H9 (cell line): ENCODE data around the gene KBTBD13. TPM values are rescaled to one million over a fixed set of nuclear protein-coding genes. Genes with fewer than 3 reads are reported as not detected.

Experiments
- DNase-seq: peaks from one replicate; pipeline ENCODE4 v3.0.0-alpha.2; 2017
- H2AFZ ChIP-seq: one replicate; pipeline ENCODE4 v1.6.1; 2013; ENCODE audit warnings: mild to moderate bottlenecking, low read length, control low read depth, moderate library complexity
- H2AK5ac ChIP-seq: 2 replicates; pipeline ENCODE4 v1.6.1; 2013; ENCODE audit warnings: low read length, control low read depth, mixed read lengths; ENCODE audit not compliant: insufficient read length
- H2BK120ac ChIP-seq: one replicate; pipeline ENCODE4 v1.6.1; 2013; ENCODE audit warnings: low read depth, mild to moderate bottlenecking, low read length, control low read depth, inconsistent platforms; ENCODE audit not compliant: poor library complexity, severe bottlenecking
- H2BK12ac ChIP-seq: 2 replicates; pipeline ENCODE4 v1.6.1; 2013; ENCODE audit warnings: low read length, control low read depth, mixed read lengths, low read depth; ENCODE audit not compliant: insufficient read length
- H2BK15ac ChIP-seq: 2 replicates; pipeline ENCODE4 v1.6.1; 2013; ENCODE audit warnings: low read depth, low read length, control low read depth
- H2BK20ac ChIP-seq: one replicate; pipeline ENCODE4 v1.6.1; 2013; ENCODE audit warnings: low read depth, mild to moderate bottlenecking, low read length, control low read depth, inconsistent platforms; ENCODE audit not compliant: poor library complexity, severe bottlenecking
- H2BK5ac ChIP-seq: 2 replicates; pipeline ENCODE4 v1.6.1; 2013; ENCODE audit warnings: low read length, control low read depth, mixed read lengths; ENCODE audit not compliant: insufficient read length
- H3K14ac ChIP-seq: 2 replicates; pipeline ENCODE4 v1.6.1; 2013; ENCODE audit warnings: low read length, control low read depth; ENCODE audit not compliant: insufficient read depth
- H3K18ac ChIP-seq: 2 replicates; pipeline ENCODE4 v1.6.1; 2013; ENCODE audit warnings: low read depth, mild to moderate bottlenecking, mixed read lengths, low read length, control low read depth; ENCODE audit not compliant: insufficient read length
- H3K23ac ChIP-seq: 2 replicates; pipeline ENCODE4 v1.6.1; 2013; ENCODE audit warnings: low read length, control low read depth, mixed read lengths, low read depth; ENCODE audit not compliant: insufficient read length
- H3K23me2 ChIP-seq: 2 replicates; pipeline ENCODE4 v1.6.1; 2013; ENCODE audit warnings: low read depth, mild to moderate bottlenecking, mixed read lengths, low read length, control low read depth; ENCODE audit not compliant: insufficient read length, poor library complexity, severe bottlenecking
- H3K27ac ChIP-seq: 2 replicates; pipeline ENCODE4 v1.5.1; 2013; ENCODE audit warnings: low read length, control low read depth, mixed read lengths, low read depth; ENCODE audit not compliant: insufficient read length
- H3K27me3 ChIP-seq: 2 replicates; pipeline ENCODE4 v1.6.1; 2013; ENCODE audit warnings: low read length, control low read depth, inconsistent platforms; ENCODE audit not compliant: insufficient read depth
- H3K4ac ChIP-seq: 2 replicates; pipeline ENCODE4 v1.6.1; 2013; ENCODE audit warnings: low read depth, mild to moderate bottlenecking, control low read depth, inconsistent platforms, low read length, moderate library complexity
- H3K4me1 ChIP-seq: 2 replicates; pipeline ENCODE4 v1.6.1; 2013; ENCODE audit warnings: low read length, control low read depth, inconsistent platforms; ENCODE audit not compliant: insufficient read depth
- H3K4me2 ChIP-seq: 2 replicates; pipeline ENCODE4 v1.6.1; 2013; ENCODE audit warnings: low read length, control low read depth, mixed read lengths; ENCODE audit not compliant: insufficient read length, insufficient read depth
- H3K56ac ChIP-seq: 2 replicates; pipeline ENCODE4 v1.6.1; 2013; ENCODE audit warnings: low read depth, mild to moderate bottlenecking, mixed read lengths, low read length, control low read depth; ENCODE audit not compliant: insufficient read length
- H3K79me1 ChIP-seq: 2 replicates; pipeline ENCODE4 v1.6.1; 2013; ENCODE audit warnings: low read depth, mild to moderate bottlenecking, moderate library complexity, low read length, control low read depth, inconsistent platforms; ENCODE audit not compliant: insufficient read depth, poor library complexity, severe bottlenecking
- H3K79me2 ChIP-seq: 2 replicates; pipeline ENCODE4 v1.6.1; 2013; ENCODE audit warnings: low read length, control low read depth, inconsistent platforms; ENCODE audit not compliant: insufficient read depth
- H3K9ac ChIP-seq: 2 replicates; pipeline ENCODE4 v1.6.1; 2013; ENCODE audit warnings: low read length, control low read depth, mixed read lengths; ENCODE audit not compliant: insufficient read length; ENCODE audit errors: extremely low read depth
- H3K9me3 ChIP-seq: one replicate; pipeline ENCODE4 v1.6.1; 2013; ENCODE audit warnings: low read depth, low read length, inconsistent platforms; ENCODE audit not compliant: control insufficient read depth
- H3T11ph ChIP-seq: one replicate; pipeline ENCODE4 v1.6.1; 2013; ENCODE audit warnings: mild to moderate bottlenecking, low read length, control low read depth, inconsistent platforms
- H4K20me1 ChIP-seq: one replicate; pipeline ENCODE4 v1.6.1; 2013; ENCODE audit not compliant: control insufficient read depth, insufficient read length, insufficient read depth
- H4K5ac ChIP-seq: 2 replicates; pipeline ENCODE4 v1.6.1; 2013; ENCODE audit warnings: low read depth, mild to moderate bottlenecking, mixed read lengths, low read length, control low read depth; ENCODE audit not compliant: insufficient read length
- H4K8ac ChIP-seq: replicated peaks from 2 replicates; pipeline ENCODE4 v1.6.1; 2013; ENCODE audit warnings: low read length, control low read depth, mixed read lengths, low read depth; ENCODE audit not compliant: insufficient read length
- H4K91ac ChIP-seq: 2 replicates; pipeline ENCODE4 v1.6.1; 2013; ENCODE audit warnings: low read depth, mild to moderate bottlenecking, moderate library complexity, mixed read lengths, low read length, control low read depth; ENCODE audit not compliant: insufficient read length
- H3K27ac Mint-ChIP-seq, 3 experiments: 2 replicates in 2 of 3; 3 replicates in 1 of 3; pipeline ENCODE4 v1.8.0; 2020 to 2021; ENCODE audit warnings: mixed read lengths in 3 of 3, mild to moderate bottlenecking in 1 of 3, moderate library complexity in 1 of 3
- H3K27me3 Mint-ChIP-seq: 2 replicates; pipeline ENCODE4 v1.8.0; 2021; ENCODE audit warnings: low read depth, mild to moderate bottlenecking, moderate library complexity, mixed read lengths
- H3K36me3 Mint-ChIP-seq, 3 experiments: 2 replicates in 2 of 3; 3 replicates in 1 of 3; pipeline ENCODE4 v1.8.0; 2020 to 2021; ENCODE audit warnings: low read depth in 3 of 3, mixed read lengths in 3 of 3; ENCODE audit not compliant: insufficient read depth in 1 of 3
- H3K4me1 Mint-ChIP-seq, 2 experiments: 2 replicates each; pipeline ENCODE4 v1.8.0; 2020; ENCODE audit warnings: mixed read lengths in 2 of 2
- H3K4me3 Mint-ChIP-seq, 2 experiments: 2 replicates in 1 of 2; 3 replicates in 1 of 2; pipeline ENCODE4 v1.8.0; 2020 to 2021; ENCODE audit warnings: mild to moderate bottlenecking in 2 of 2, mixed read lengths in 2 of 2, moderate library complexity in 1 of 2
- H3K9me3 Mint-ChIP-seq, 2 experiments: 2 replicates in 1 of 2; 3 replicates in 1 of 2; pipeline ENCODE4 v1.8.0; 2020; ENCODE audit warnings: mild to moderate bottlenecking in 2 of 2, mixed read lengths in 2 of 2, moderate library complexity in 1 of 2
- WGBS: extraction: QIAGEN DNeasy Blood & Tissue Kit; methylation state at CpG from one replicate; pipeline ENCODE4 v1.1.7; 2013; ENCODE audit warnings: missing lambda C conversion rate, low lambda C conversion rate, mixed read lengths; ENCODE audit not compliant: insufficient read length; ENCODE audit errors: extremely low coverage; 5-methylcytosine and 5-hydroxymethylcytosine counted together
- total RNA-seq: library from RNA; stranded (reverse); gene quantifications from 2 replicates; pipeline ENCODE4 v1.2.1, GENCODE V29; 2021
- TF ChIP-seq, protein P1 (sequence below): fragments of 200-600 bp; sonication (generic); conservative IDR thresholded peaks from 3 replicates; pipeline ENCODE4 v1.8.0; 2021; ENCODE audit warnings: antibody characterized with exemption, mild to moderate bottlenecking

Gene KBTBD13
- total RNA-seq, 1 experiment from 2014 or later: not detected

DNA sequence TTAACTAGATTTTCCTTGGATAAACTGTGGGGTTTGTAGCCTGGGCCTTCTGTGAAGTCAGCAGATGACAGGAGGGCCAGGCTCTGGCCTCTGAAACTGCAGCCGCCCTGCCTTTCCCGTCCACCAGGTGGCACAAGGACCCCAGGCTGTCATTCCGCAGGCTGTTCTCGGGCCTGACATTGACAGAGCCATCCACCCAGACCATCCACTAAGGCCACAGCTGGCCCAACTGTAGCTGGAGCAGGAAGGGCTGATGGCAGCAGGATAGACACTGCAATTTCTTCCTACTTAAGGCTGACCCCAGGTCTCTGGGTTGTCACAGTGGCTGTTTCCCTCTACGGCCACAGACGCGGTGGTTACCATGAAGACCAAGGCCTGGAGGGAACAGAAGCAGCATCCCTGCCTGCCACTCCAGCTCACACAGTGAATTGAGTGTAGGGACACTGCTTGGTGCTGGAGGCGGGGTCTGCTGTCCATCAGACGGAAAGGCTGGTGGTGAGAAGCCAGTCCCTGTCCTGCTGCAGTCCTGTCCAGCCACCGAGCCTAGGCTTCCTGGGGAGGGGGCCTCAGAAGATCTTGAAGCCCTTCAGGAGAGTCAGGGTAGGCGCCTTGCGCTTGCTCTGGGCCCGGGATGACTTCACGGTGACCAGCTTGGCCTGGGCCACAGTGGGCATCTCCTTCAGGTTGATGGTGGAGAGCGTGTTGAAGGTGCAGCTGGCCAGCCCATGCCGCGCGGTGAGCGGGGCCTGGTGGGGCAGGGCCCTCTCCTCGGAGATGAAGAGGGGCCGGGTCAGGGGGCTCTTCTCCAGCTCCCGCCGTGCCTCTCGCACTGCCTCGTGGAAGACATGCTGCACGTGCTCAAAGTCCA is 22.0 kb upstream of the KBTBD13 start:
- H3K4me1 Mint-ChIP-seq: peaks cover 3 to 5% of the 10 kb centered on the region in 2 experiments

More for the DNA sequence above, 22.0 kb upstream of the KBTBD13 start:
- Histone ChIP-seq H3K9ac (no peak overlapping the region), H3K79me1 (no peaks in the 10 kb centered on the region), H3K56ac (no peak overlapping the region), H2BK5ac (no peak overlapping the region), H4K8ac (no peak overlapping the region), H3K23ac (no peak overlapping the region), H3K27me3 (no peaks in the 10 kb centered on the region), H3K18ac (no peak overlapping the region), H2BK15ac (no peak overlapping the region), H3K4ac (no peak overlapping the region), H2BK12ac (no peak overlapping the region), H2BK120ac (no peak overlapping the region), H3K79me2 (no peaks in the 10 kb centered on the region), H2AFZ (no peak overlapping the region), H2BK20ac (no peak overlapping the region), H3K9me3 (no peaks in the 10 kb centered on the region), H4K20me1 (no peaks in the 10 kb centered on the region), H3K14ac (no peak overlapping the region), H3K4me1 (no peaks in the 10 kb centered on the region), H3K23me2 (no peaks in the 10 kb centered on the region), H2AK5ac (no peak overlapping the region), H3K4me2 (no peak overlapping the region), H4K5ac (no peak overlapping the region), H3T11ph (no peak overlapping the region), H4K91ac (no peak overlapping the region), H3K27ac (no peak overlapping the region)
- no peak overlapping the region for H3K27ac Mint-ChIP-seq
- TF ChIP-seq, protein P1, sequence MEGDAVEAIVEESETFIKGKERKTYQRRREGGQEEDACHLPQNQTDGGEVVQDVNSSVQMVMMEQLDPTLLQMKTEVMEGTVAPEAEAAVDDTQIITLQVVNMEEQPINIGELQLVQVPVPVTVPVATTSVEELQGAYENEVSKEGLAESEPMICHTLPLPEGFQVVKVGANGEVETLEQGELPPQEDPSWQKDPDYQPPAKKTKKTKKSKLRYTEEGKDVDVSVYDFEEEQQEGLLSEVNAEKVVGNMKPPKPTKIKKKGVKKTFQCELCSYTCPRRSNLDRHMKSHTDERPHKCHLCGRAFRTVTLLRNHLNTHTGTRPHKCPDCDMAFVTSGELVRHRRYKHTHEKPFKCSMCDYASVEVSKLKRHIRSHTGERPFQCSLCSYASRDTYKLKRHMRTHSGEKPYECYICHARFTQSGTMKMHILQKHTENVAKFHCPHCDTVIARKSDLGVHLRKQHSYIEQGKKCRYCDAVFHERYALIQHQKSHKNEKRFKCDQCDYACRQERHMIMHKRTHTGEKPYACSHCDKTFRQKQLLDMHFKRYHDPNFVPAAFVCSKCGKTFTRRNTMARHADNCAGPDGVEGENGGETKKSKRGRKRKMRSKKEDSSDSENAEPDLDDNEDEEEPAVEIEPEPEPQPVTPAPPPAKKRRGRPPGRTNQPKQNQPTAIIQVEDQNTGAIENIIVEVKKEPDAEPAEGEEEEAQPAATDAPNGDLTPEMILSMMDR: peak; percentile 94
- no CpG with 5 or more reads among the region's 26 CpGs for WGBS
- H3K36me3 Mint-ChIP-seq: peaks cover 0 to 6% (median 4%) of the 10 kb centered on the region in 3 experiments; a peak in 3 of 7 replicates
- H3K4me3 Mint-ChIP-seq: no peak overlapping the region
- H3K27me3 Mint-ChIP-seq: no peaks in the 10 kb centered on the region
- H3K9me3 Mint-ChIP-seq: no peaks in the 10 kb centered on the region
- DNase-seq: peak; percentile 79
